Suprapubic skin (tissue), 3 donors: ENCODE measurements around the gene INF2.

ENCODE experiments used
- CTCF ChIP-seq, 2 donors: fragments of 200-600 bp in 1 of 2; fragments of 450-650 bp in 1 of 2; sonication (generic) in 1 of 2; IDR thresholded peaks; one replicate each; pipeline ENCODE4 v1.5.1; 2016 to 2019; ENCODE audit warnings: antibody characterized with exemption in 2 of 2, mild to moderate bottlenecking in 1 of 2, moderate library complexity in 1 of 2
- POLR2A ChIP-seq, 2 donors: fragments of 450-650 bp; IDR thresholded peaks; one replicate each; pipeline ENCODE4 v1.6.1; 2017; ENCODE audit warnings: antibody characterized with exemption in 2 of 2, mild to moderate bottlenecking in 2 of 2, moderate library complexity in 2 of 2

GRCh38 chr14:104769324-104770071 is 80.1 kb downstream of the INF2 start:
- TF ChIP-seq POLR2A (IDR thresholded peaks at IDR 0.05): no peak
- TF ChIP-seq CTCF (IDR thresholded peaks at IDR 0.05): no peak
